ENCODE data around the gene NPTX2. TPM values are rescaled to one million over a fixed set of nuclear protein-coding genes. Genes with fewer than 3 reads are reported as not detected.

The NPTX2 gene
- total and polyA plus RNA-seq, 10 donors: 2.2 to 64.6 (median 13.6) TPM

DNA sequence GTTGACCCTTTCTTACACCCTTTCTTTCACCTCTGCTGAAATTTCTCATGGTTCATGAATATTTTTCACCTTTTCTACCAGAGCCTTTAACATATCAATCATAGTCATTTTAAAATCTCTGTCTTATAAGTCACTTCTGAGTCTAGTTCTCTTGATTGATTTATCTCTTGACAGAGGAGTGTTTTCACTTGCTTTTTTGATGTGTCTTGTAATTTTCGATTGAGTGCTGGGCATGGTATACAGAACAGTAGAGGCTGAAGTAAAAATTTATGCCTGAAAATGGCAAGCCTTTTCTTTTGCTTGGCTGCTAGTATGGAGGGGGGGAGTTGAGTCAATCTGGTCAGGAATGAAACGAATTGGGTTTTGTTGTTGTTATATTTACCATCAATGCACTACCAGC, 41.2 kb upstream of the NPTX2 start:
- no peak overlapping the region for H3K4me3 ChIP-seq
- WGBS, 5 donors: 46 to 69% (median 49%) methylated on average over 2 of the region's 2 CpGs
- intact Hi-C loops (cut with DNase I; ENCODE audit: low total_unique reads): no loop called here
- peaks cover 0 to 8% (median 0%) of the 10 kb centered on the region in 7 donors for H3K27me3 ChIP-seq (replicated peaks in 1 of 7)
- peaks cover 0 to 39% (median 31%) of the 10 kb centered on the region in 8 donors for H3K9me3 ChIP-seq
- H3K36me3 ChIP-seq: no peaks in the 10 kb centered on the region
- no peak overlapping the region for H3K27ac ChIP-seq
- TF ChIP-seq, protein P1, sequence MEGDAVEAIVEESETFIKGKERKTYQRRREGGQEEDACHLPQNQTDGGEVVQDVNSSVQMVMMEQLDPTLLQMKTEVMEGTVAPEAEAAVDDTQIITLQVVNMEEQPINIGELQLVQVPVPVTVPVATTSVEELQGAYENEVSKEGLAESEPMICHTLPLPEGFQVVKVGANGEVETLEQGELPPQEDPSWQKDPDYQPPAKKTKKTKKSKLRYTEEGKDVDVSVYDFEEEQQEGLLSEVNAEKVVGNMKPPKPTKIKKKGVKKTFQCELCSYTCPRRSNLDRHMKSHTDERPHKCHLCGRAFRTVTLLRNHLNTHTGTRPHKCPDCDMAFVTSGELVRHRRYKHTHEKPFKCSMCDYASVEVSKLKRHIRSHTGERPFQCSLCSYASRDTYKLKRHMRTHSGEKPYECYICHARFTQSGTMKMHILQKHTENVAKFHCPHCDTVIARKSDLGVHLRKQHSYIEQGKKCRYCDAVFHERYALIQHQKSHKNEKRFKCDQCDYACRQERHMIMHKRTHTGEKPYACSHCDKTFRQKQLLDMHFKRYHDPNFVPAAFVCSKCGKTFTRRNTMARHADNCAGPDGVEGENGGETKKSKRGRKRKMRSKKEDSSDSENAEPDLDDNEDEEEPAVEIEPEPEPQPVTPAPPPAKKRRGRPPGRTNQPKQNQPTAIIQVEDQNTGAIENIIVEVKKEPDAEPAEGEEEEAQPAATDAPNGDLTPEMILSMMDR (IDR thresholded peaks at IDR 0.05 in 8 of 11, conservative IDR thresholded peaks at IDR 0.05 in 3 of 11): no peak
- TF ChIP-seq POLR2AphosphoS5 (IDR thresholded peaks at IDR 0.05) (no peak), POLR2A (IDR thresholded peaks at IDR 0.05) (no peak)
- H3K4me1 ChIP-seq: no peaks in the 10 kb centered on the region
- DNase-seq: no peak

DNA sequence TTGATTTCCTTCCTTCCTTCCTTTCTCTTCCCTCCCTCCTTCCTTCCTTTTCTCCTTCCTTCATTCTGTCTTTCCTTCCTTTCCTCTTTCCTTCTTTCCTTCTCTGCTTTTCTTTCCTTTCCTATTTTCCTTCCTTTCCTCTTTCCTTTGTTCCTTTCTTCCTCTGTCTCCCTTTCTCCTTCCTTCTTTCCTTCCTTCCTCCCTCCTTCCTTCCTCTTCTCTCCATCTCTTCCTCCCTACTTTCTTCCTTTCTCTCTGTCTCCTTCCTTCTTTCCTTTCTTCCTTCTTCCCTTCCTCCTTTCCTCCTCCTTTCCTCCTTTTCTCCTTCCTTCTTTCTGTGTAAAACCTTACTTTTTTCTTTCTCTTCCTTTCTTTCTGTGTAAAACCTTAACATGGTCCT, 32.3 kb upstream of the NPTX2 start:
- no peak for DNase-seq

DNA sequence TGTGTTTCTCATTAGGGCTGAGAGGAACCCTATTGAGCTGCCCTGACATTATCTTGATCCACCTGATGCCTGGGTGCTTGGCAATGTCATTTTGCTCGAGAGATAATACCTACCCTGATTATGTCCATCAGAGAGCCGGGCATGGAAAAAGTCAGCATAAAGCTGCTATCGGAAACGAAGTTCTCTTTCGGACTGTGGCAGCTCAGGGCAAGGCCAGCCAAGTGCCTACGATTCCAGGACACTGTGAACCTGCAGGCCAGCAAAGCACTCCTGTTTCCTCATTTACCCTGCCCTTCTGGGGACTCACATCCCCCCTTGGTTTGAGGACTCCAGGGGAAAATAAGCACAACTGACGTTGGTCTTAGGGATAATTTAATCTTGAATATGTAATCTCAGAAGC, 25.2 kb upstream of the NPTX2 start:
- DNase-seq: no peak
- TF ChIP-seq POLR2A (IDR thresholded peaks at IDR 0.05) (no peak), POLR2AphosphoS5 (IDR thresholded peaks at IDR 0.05) (no peak)
- TF ChIP-seq, protein P1 (IDR thresholded peaks at IDR 0.05 in 8 of 11, conservative IDR thresholded peaks at IDR 0.05 in 3 of 11): no peak
- 69 to 85% (median 82%) methylated on average over 7 of the region's 7 CpGs for WGBS, 5 donors

More for the DNA sequence above, 32.3 kb upstream of the NPTX2 start:
- Histone ChIP-seq H3K27me3 (replicated peaks in 1 of 7) (peaks cover 0 to 22% (median 0%) of the 10 kb centered on the region in 7 donors), H3K4me3 (no peak overlapping the region), H3K4me1 (no peaks in the 10 kb centered on the region), H3K9me3 (peaks cover 0 to 22% (median 4%) of the 10 kb centered on the region in 8 donors), H3K36me3 (no peaks in the 10 kb centered on the region), H3K27ac (no peak overlapping the region)
- intact Hi-C loops (cut with DNase I; ENCODE audit: low total_unique reads): no loop called here
- TF ChIP-seq, protein P1 (IDR thresholded peaks at IDR 0.05 in 8 of 11, conservative IDR thresholded peaks at IDR 0.05 in 3 of 11): no peak
- TF ChIP-seq POLR2A (IDR thresholded peaks at IDR 0.05) (no peak), POLR2AphosphoS5 (IDR thresholded peaks at IDR 0.05) (no peak)

DNA sequence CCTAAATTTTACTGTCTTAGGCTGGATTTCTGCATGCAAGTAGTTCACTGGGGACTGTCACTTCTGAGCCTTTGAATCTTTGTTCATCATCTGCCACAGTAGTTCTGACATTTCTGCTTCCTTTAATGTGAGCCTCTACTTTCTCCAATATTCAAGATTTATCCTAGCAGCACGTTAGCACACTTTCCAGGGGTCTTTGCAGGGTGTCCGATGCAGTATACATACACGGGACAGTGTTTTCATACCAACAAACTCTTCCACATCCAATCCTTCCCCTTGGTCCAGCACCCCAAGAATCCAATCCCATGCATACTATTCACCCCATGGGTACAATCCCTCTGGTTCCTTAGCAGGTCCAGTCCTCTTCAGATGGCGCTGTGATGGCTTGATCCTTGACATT, 22.7 kb upstream of the NPTX2 start:
- intact Hi-C loops (cut with DNase I; ENCODE audit: low total_unique reads): no loop called here
- peaks cover 0 to 5% (median 0%) of the 10 kb centered on the region in 7 donors for H3K27me3 ChIP-seq (replicated peaks in 1 of 7)
- WGBS, 5 donors: 72 to 80% (median 78%) methylated on average over 4 of the region's 4 CpGs
- H3K4me3 ChIP-seq: no peak overlapping the region
- H3K27ac ChIP-seq: no peak overlapping the region
- no peaks in the 10 kb centered on the region for H3K36me3 ChIP-seq
- TF ChIP-seq POLR2A (IDR thresholded peaks at IDR 0.05) (no peak), POLR2AphosphoS5 (IDR thresholded peaks at IDR 0.05) (no peak)
- TF ChIP-seq, protein P1 (IDR thresholded peaks at IDR 0.05 in 8 of 11, conservative IDR thresholded peaks at IDR 0.05 in 3 of 11): no peak
- no peaks in the 10 kb centered on the region for H3K9me3 ChIP-seq
- H3K4me1 ChIP-seq: no peaks in the 10 kb centered on the region
- DNase-seq: no peak

More for the DNA sequence above, 25.2 kb upstream of the NPTX2 start:
- Histone ChIP-seq H3K4me3 (no peak overlapping the region), H3K9me3 (no peaks in the 10 kb centered on the region), H3K27ac (no peak overlapping the region), H3K4me1 (no peaks in the 10 kb centered on the region), H3K27me3 (replicated peaks in 1 of 7) (peaks cover 0 to 17% (median 0%) of the 10 kb centered on the region in 7 donors), H3K36me3 (no peaks in the 10 kb centered on the region)
- intact Hi-C loops (cut with DNase I; ENCODE audit: low total_unique reads): no loop called here
